ENCODE results near the gene SLC35A3.

GRCh38 chr1:99969729-99970621 is at the start of gene SLC35A3:
- TF ChIP-seq ZFX (IDR thresholded peaks at IDR 0.05; ENCODE audit: borderline replicate concordance): no peak
- TF ChIP-seq, protein P1, sequence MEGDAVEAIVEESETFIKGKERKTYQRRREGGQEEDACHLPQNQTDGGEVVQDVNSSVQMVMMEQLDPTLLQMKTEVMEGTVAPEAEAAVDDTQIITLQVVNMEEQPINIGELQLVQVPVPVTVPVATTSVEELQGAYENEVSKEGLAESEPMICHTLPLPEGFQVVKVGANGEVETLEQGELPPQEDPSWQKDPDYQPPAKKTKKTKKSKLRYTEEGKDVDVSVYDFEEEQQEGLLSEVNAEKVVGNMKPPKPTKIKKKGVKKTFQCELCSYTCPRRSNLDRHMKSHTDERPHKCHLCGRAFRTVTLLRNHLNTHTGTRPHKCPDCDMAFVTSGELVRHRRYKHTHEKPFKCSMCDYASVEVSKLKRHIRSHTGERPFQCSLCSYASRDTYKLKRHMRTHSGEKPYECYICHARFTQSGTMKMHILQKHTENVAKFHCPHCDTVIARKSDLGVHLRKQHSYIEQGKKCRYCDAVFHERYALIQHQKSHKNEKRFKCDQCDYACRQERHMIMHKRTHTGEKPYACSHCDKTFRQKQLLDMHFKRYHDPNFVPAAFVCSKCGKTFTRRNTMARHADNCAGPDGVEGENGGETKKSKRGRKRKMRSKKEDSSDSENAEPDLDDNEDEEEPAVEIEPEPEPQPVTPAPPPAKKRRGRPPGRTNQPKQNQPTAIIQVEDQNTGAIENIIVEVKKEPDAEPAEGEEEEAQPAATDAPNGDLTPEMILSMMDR (IDR thresholded peaks at IDR 0.05): no peak
